Hematopoietic multipotent progenitor cell (in vitro differentiated cells): ENCODE measurements around the gene ENTPD8. TPM values are rescaled to one million over a fixed set of nuclear protein-coding genes. Genes with fewer than 3 reads are reported as not detected.

Experiments used
- DNase-seq, 3 donors: peaks; one replicate each; pipeline ENCODE4 v3.0.0-alpha.2; 2011 to 2015; ENCODE audit warnings: low read depth in 2 of 3, low spot score in 2 of 3
- total RNA-seq: library from RNA; depleted of rRNA; stranded (reverse); fragments of >200 nt; gene quantifications from one replicate; pipeline ENCODE4 v1.2.3, GENCODE V29; 2012

ENTPD8 gene
- total RNA-seq, 1 donor = 0.27 TPM

GRCh38 chr9:137385061-137385655 is 56.0 kb downstream of the ENTPD8 start:
- no peak for DNase-seq

Other genes starting within 250 kb of the ENTPD8 start
- 3.0 TPM for gene TPRN, start 240.6 kb downstream of the ENTPD8 start, total RNA-seq
- 35.5 TPM for gene TMEM203, start 235.7 kb downstream of the ENTPD8 start, total RNA-seq
- 10.2 TPM for gene NDOR1, start 235.7 kb downstream of the ENTPD8 start, total RNA-seq
- gene RNF208, start 219.1 kb downstream of the ENTPD8 start, total RNA-seq = 1.3 TPM
- 0.27 TPM for gene CYSRT1, start 216.2 kb downstream of the ENTPD8 start, total RNA-seq
- not detected for gene RNF224, start 213.9 kb downstream of the ENTPD8 start, total RNA-seq
- gene SLC34A3, start 210.5 kb downstream of the ENTPD8 start, total RNA-seq = not detected
- gene TUBB4B, start 200.1 kb downstream of the ENTPD8 start, total RNA-seq = 141 TPM
- 0.54 TPM for gene STPG3, start 190.1 kb downstream of the ENTPD8 start, total RNA-seq
- gene NELFB, start 186.0 kb downstream of the ENTPD8 start, total RNA-seq = 72.7 TPM
- 25.0 TPM for gene TOR4A, start 163.6 kb downstream of the ENTPD8 start, total RNA-seq
- 5.1 TPM for gene NRARP, start 139.1 kb downstream of the ENTPD8 start, total RNA-seq
- 28.3 TPM for gene EXD3, start 18.2 kb downstream of the ENTPD8 start, total RNA-seq
- 4.6 TPM for gene NOXA1, start 18.0 kb downstream of the ENTPD8 start, total RNA-seq
- 26.4 TPM for gene NSMF, start 18.0 kb upstream of the ENTPD8 start, total RNA-seq
- gene PNPLA7, start 109.0 kb upstream of the ENTPD8 start, total RNA-seq = 11.6 TPM
- gene MRPL41, start 110.5 kb upstream of the ENTPD8 start, total RNA-seq = 18.3 TPM
- gene DPH7, start 137.6 kb upstream of the ENTPD8 start, total RNA-seq = 25.0 TPM
- 13.2 TPM for gene ZMYND19, start 149.2 kb upstream of the ENTPD8 start, total RNA-seq
- gene ARRDC1, start 164.3 kb upstream of the ENTPD8 start, total RNA-seq = 92.4 TPM
- gene EHMT1, start 177.6 kb upstream of the ENTPD8 start, total RNA-seq = 119 TPM